RWPE1 (cell line): ENCODE results near the gene HAPLN2.

Experiments
- CTCF ChIA-PET: fragments of 350-600 bp; sonication (Branson Sonifier 250); formaldehyde crosslinking; extraction: SDS; loops from one replicate; lab custom pipeline; 2021; lab: Yijun Ruan, JAX
- POLR2A ChIA-PET: fragments of 400-600 bp; formaldehyde crosslinking; extraction: SDS; loops from one replicate; lab custom pipeline; 2020; ENCODE audit warnings: antibody characterized with exemption; ENCODE audit not compliant: low non-redundant PET; lab: Yijun Ruan, JAX
- DNase-seq: peaks from one replicate; pipeline ENCODE4 v3.0.0; 2012; ENCODE audit warnings: low spot score
- H3K27ac ChIP-seq: fragments of 450-650 bp; 2 replicates; pipeline ENCODE4 v1.5.1; 2017
- CTCF ChIP-seq: fragments of 450-650 bp; conservative IDR thresholded peaks from 2 replicates; pipeline ENCODE4 v1.5.1; 2017; ENCODE audit warnings: low read depth, mild to moderate bottlenecking

Gene HAPLN2

GRCh38 chr1:156618853-156619581 lies at the start of gene HAPLN2:
Gene HAPLN2 (plus strand): TSS chr1:156619415. CDS start chr1:156623491, 4,076 bp downstream.
- CTCF ChIA-PET: interaction anchor here (0.6 to 1.7 kb wide), 9 partner anchors 11 to 204 kb away, joined by 3 to 6 read pairs (median 3); partner anchors contain the start of gene NAXE

DNA sequence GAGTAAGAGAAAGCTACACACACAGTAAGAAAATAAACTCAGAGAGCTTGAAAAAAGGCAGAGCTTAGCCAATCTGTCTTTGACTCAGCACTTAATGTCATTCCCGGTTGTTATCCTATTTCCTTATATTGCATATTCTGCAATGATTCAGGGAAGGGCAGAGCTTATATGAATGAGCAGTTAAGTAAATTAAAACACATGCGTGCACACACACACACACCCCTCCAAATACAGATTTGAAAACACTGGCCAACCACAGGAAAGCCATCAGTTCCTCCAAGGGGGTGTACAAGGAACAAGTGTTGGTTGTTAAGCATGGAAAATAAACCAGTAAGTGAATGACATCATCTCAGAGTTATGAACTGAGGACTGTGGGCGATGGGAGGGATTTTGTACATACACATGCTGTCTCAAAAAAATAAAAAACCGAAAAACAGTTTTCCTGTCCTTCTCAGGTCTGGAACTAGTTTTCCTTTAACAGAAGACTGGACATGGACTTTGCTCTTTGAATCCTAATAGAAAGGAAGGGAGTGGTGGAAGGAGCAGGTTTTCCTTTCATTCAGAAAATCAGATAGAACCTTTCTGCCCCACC lies 47.9 kb upstream of the HAPLN2 start:
- TF ChIP-seq CTCF: no peak
- H3K27ac ChIP-seq: peak overlapping the region; percentile 72; the same call in 1 of the 2 replicates
- CTCF ChIA-PET: interaction anchor here (0.8 kb wide), 2 partner anchors 8 to 37 kb away, joined by 3 read pairs; partner anchors contain the start of gene TTC24
- DNase-seq: peak; percentile 61
- POLR2A ChIA-PET: interaction anchor here (0.6 kb wide), 1 partner anchor 220 kb away, joined by 4 read pairs; no protein-coding TSS in a partner anchor

More at GRCh38 chr1:156618853-156619581, at the start of gene HAPLN2:
- POLR2A ChIA-PET: no interaction called here
- DNase-seq: no peak
- no peak within 1 kb of the TSS for H3K27ac ChIP-seq
- TF ChIP-seq CTCF: peak; percentile 25

DNA sequence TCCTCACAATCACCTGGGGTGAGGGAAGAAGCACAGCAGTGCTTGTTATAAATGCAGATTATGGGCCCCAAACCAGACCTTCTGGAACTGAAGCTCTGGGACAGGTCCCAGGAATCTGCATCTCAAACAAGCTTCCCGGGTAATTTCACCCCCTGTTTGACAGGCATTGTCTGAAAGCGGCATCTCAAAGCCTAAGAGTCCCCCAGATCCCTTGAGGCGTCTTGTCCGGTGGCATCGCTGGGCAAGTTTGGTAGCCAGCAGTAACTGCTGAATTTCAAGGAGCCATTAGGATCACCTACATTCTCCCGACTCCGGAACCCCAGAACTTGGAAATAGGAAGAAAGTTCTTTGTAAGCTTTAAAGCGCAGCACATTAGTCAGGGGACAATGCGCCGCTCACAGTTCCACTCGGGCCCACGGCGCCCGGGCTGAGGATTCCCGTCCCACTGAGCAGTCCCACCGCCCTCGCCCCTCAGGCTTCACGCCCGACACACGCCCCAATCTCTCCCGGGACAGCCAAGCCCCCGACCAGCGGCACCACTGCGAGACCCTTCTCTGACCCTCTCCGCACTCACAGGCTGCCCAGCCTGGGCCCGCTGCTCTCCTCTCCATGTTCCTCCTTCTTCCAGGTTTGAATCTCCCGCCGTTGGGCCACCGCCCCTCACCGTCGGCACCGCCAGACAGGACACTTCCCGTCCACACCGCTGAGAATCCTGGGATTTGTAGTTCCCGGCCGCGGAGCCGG lies 47.1 kb upstream of the HAPLN2 start, which contains the start of gene IQGAP3:
Gene IQGAP3, minus strand, starts transcription at position 647 of the 744 bp plus-strand sequence. Its CDS starts 36 bp downstream, at position 611.
- DNase-seq: peak; percentile 94
- ChIA-PET CTCF (interaction anchor here (0.8 to 1.0 kb wide), 2 partner anchors 36 to 71 kb away, joined by 3 to 5 read pairs; no protein-coding TSS in a partner anchor), POLR2A (no interaction called here)
- peak within 1 kb of the TSS; percentile 72 for H3K27ac ChIP-seq
- TF ChIP-seq CTCF: no peak

DNA sequence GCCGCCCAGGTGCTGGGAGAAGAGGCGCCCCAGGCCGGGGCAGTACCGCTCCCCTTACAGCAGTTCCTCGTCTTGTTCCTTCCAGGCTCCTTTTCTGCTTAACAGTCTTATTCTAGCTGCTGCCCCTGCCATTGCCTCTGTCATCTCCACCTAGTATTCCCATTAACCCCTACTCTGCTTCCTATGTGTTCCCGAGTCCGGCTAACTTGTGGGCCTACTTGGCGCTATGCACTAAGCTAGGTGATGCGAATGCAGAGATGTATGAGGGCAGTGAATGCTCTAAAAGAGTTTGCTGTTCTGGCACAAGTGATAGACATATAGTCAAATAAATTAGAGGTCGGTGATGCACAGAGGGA lies 46.6 kb upstream of the HAPLN2 start:
- POLR2A ChIA-PET: no interaction called here
- peak overlapping the region; percentile 72 for H3K27ac ChIP-seq
- DNase-seq: no peak
- TF ChIP-seq CTCF: no peak
- CTCF ChIA-PET: interaction anchor here (1.0 kb wide), 1 partner anchor 71 kb away, joined by 5 read pairs; no protein-coding TSS in a partner anchor

DNA sequence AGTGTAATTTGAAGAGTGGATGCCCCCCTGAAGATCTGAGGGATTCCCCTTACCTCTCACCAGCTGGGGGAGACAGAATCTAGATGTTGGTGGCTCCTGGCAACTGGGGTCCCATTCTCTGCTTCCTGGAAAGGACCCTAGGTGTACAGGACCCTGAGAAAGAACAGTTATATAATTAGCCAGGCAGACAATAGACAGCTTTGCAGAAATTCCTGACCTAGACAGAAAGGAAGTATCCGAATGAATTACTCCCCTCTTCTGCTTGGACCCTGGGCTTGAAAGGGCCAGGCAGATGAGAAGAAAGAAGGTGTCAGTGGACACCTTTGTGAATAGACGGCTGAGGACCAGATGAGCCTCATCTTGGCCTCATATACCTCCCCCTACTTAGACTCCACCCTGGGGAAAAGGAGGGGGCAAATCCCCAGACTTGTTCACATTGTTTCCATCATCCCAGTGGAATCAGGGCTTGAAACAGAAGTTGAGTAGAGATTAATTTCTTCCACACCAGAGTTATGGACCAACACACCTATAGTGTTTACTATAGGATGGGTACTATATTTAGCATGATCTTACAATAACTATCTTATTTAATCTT lies 45.1 kb upstream of the HAPLN2 start:
- POLR2A ChIA-PET: no interaction called here
- no peak for TF ChIP-seq CTCF
- CTCF ChIA-PET: interaction anchor here (0.6 kb wide), 1 partner anchor 180 kb away, joined by 4 read pairs; no protein-coding TSS in a partner anchor
- no peak overlapping the region for H3K27ac ChIP-seq
- DNase-seq: no peak
